BLaER1 treated with 17β-estradiol and CSF1 and Interleukin-3, amounts not matched to agents 10 nM and 100 nM (cell line): ENCODE data around the gene HBS1L.

Source experiments
- H3K27ac ChIP-seq, 11 experiments: shearing (Covaris generic); formaldehyde crosslinking; 2 replicates each; pipeline ENCODE4 v1.8.1; 2022
- H3K27me3 ChIP-seq, 11 experiments: shearing (Covaris generic); formaldehyde crosslinking; 2 replicates each; pipeline ENCODE4 v1.8.1; 2022
- H3K36me3 ChIP-seq, 11 experiments: shearing (Covaris generic); formaldehyde crosslinking; 2 replicates each; pipeline ENCODE4 v1.8.1; 2022
- H3K4me1 ChIP-seq, 10 experiments: shearing (Covaris generic); formaldehyde crosslinking; 2 replicates each; pipeline ENCODE4 v1.8.1; 2022
- H3K4me2 ChIP-seq, 11 experiments: shearing (Covaris generic); formaldehyde crosslinking; 2 replicates each; pipeline ENCODE4 v1.8.1; 2022
- H3K4me3 ChIP-seq, 10 experiments: shearing (Covaris generic); formaldehyde crosslinking; 2 replicates each; pipeline ENCODE4 v1.8.1; 2022
- H3K9ac ChIP-seq, 11 experiments: shearing (Covaris generic); formaldehyde crosslinking; 2 replicates each; pipeline ENCODE4 v1.8.1; 2022
- H3K9me3 ChIP-seq, 11 experiments: shearing (Covaris generic); formaldehyde crosslinking; replicated peaks in 1 of 11; 2 replicates each; pipeline ENCODE4 v1.8.1; 2022
- H4K20me1 ChIP-seq, 11 experiments: shearing (Covaris generic); formaldehyde crosslinking; 2 replicates each; pipeline ENCODE4 v1.8.1; 2022
- Cebpa-rat ChIP-seq, 11 experiments: shearing (Covaris generic); IDR thresholded peaks; 2 replicates each; pipeline ENCODE4 v1.8.1; 2022

Gene HBS1L

GRCh38 chr6:135022050-135022697 is 32.4 kb downstream of the HBS1L start:
- Histone ChIP-seq H3K9ac (no peak overlapping the region), H4K20me1 (peaks cover 0 to 11% (median 0%) of the 10 kb centered on the region in 11 experiments; a peak in 4 of 22 replicates)

DNA sequence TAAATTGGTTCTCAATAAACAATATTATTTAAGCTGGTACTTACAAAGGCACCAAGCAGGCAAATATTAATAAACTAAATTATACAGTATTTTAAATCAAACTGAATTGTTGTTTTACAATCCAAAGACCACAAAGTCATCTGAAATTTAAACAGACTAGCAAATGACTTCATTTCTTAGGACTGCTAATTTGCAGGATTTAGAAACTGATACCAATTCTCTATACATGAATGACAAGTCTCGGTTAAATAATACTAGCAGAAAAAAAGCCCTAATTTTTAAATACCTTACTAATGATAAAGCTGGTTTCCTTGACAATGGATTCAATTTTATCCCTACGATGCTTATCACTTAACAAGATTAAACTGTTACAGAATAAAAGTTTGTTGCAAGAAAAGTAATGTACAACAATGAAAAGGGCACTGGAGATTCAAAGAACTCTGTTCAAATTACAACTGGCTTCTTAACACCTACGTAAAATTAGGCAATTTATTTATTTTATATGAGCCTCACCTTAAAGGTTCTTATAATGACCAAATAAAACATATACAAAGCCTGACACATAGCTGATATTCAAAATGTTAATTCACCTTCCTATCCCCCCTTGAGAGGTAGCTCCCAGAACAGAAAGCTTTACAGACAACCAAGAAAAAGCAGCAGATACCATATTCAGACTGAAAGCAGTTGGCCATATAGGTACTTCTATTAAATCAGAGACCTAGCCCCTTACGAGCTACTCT is 33.1 kb downstream of the HBS1L start:
- no peak overlapping the region for H3K4me3 ChIP-seq
- H3K27ac ChIP-seq, result no peak overlapping the region
- no peak overlapping the region for H3K4me2 ChIP-seq
- peaks cover 1 to 46% (median 21%) of the 10 kb centered on the region in 11 experiments; a peak in 19 of 22 replicates for H3K36me3 ChIP-seq
- no peaks in the 10 kb centered on the region for H3K27me3 ChIP-seq
- peaks cover 0 to 18% (median 0%) of the 10 kb centered on the region in 10 experiments; a peak in 8 of 20 replicates for H3K4me1 ChIP-seq
- H3K9me3 ChIP-seq, result peaks cover 0 to 6% (median 0%) of the 10 kb centered on the region in 11 experiments; a peak in 2 of 22 replicates
- TF ChIP-seq Cebpa-rat (IDR thresholded peaks at IDR 0.05), result no peak
- no peak overlapping the region for H3K9ac ChIP-seq
- H4K20me1 ChIP-seq, result peaks cover 0 to 11% (median 0%) of the 10 kb centered on the region in 11 experiments; a peak in 4 of 22 replicates

More at GRCh38 chr6:135022050-135022697, 32.4 kb downstream of the HBS1L start:
- Histone ChIP-seq H3K9me3 (peaks cover 0 to 6% (median 0%) of the 10 kb centered on the region in 11 experiments; a peak in 2 of 22 replicates), H3K4me3 (no peak overlapping the region), H3K27me3 (no peaks in the 10 kb centered on the region), H3K4me2 (no peak overlapping the region), H3K27ac (no peak overlapping the region), H3K36me3 (peaks cover 7 to 48% (median 27%) of the 10 kb centered on the region in 11 experiments; a peak in 20 of 22 replicates), H3K4me1 (peaks cover 0 to 18% (median 0%) of the 10 kb centered on the region in 10 experiments; a peak in 8 of 20 replicates)
- TF ChIP-seq Cebpa-rat (IDR thresholded peaks at IDR 0.05), result no peak

- no peak overlapping the region for H3K4me3 ChIP-seq
- H3K9ac ChIP-seq, result no peak overlapping the region
- peaks cover 10 to 34% (median 14%) of the 10 kb centered on the region in 10 experiments for H3K4me1 ChIP-seq
- H4K20me1 ChIP-seq, result peaks cover 0 to 11% (median 0%) of the 10 kb centered on the region in 11 experiments; a peak in 2 of 22 replicates
- H3K9me3 ChIP-seq, result no peaks in the 10 kb centered on the region; a peak in 1 of 22 replicates
- TF ChIP-seq Cebpa-rat (IDR thresholded peaks at IDR 0.05), result no peak
- peak overlapping the region in 2 of 11 experiments; percentile 5 to 16; a peak in 2 of 22 replicates for H3K4me2 ChIP-seq
- H3K36me3 ChIP-seq, result peaks cover 0 to 46% (median 12%) of the 10 kb centered on the region in 11 experiments; a peak in 12 of 22 replicates
- H3K27ac ChIP-seq, result no peak overlapping the region
- no peaks in the 10 kb centered on the region for H3K27me3 ChIP-seq
Observed at GRCh38 chr6:135018941-135019340, 35.7 kb downstream of the HBS1L start.

DNA sequence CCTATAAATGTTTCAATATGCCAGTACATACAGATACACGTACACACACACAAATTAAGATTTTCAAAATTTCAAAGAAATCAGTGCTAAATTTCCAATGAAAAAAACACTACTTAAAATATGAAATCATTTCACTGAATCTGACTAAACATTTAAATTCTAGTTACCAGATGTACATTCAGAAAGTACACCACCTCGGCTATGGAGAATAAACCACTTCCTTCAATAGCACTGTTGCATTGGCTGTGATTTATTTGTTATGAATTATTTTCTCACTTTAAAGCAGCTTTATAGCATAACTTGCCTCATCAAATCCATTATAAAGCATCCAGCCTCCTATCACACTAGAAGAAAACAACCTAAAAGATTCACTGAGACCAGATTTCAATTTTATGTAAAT is 36.6 kb downstream of the HBS1L start:
- Histone ChIP-seq H3K9me3 (no peaks in the 10 kb centered on the region), H3K36me3 (peaks cover 0 to 39% (median 11%) of the 10 kb centered on the region in 11 experiments; a peak in 13 of 22 replicates), H3K4me2 (no peak overlapping the region), H3K27ac (no peak overlapping the region), H3K4me3 (no peak overlapping the region), H4K20me1 (peaks cover 0 to 11% (median 0%) of the 10 kb centered on the region in 11 experiments; a peak in 2 of 22 replicates), H3K9ac (no peak overlapping the region), H3K27me3 (no peaks in the 10 kb centered on the region), H3K4me1 (peaks cover 12 to 37% (median 18%) of the 10 kb centered on the region in 10 experiments)
- TF ChIP-seq Cebpa-rat (IDR thresholded peaks at IDR 0.05), result no peak

DNA sequence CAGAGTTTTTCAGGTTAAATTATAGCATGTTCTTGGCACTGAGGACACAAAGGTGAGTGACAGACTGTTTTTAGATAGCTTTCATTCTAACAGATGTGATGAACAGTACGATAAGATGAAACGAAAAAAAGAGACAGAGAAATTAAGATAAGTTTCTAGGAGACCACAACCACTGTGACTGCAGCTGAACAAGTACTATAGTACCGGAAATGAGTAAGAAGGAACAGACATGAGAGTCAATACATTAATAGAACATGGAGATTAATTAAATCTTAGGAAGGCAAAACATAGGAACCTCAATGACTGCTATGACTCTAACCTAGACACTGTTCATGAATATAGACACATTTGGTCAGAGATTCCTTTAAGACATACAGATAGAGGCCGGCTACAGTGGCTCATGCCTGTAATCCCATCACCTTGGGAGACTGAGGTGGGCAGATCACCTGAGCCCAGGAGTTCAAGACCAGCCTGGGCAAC is 40.2 kb downstream of the HBS1L start:
- H4K20me1 ChIP-seq, result peaks cover 0 to 11% (median 0%) of the 10 kb centered on the region in 11 experiments; a peak in 2 of 22 replicates
- peaks cover 14 to 28% (median 24%) of the 10 kb centered on the region in 10 experiments for H3K4me1 ChIP-seq
- no peaks in the 10 kb centered on the region for H3K27me3 ChIP-seq
- H3K27ac ChIP-seq, result peak overlapping the region in 10 of 11 experiments; percentile 2 to 56 (median 38); a peak in 15 of 22 replicates
- TF ChIP-seq Cebpa-rat (IDR thresholded peaks at IDR 0.05), result no peak
- peak overlapping the region in 2 of 11 experiments; percentile 13 to 18; a peak in 4 of 22 replicates for H3K9ac ChIP-seq
- H3K36me3 ChIP-seq, result peaks cover 4 to 59% (median 23%) of the 10 kb centered on the region in 11 experiments; a peak in 21 of 22 replicates
- peaks cover 0 to 17% (median 5%) of the 10 kb centered on the region in 11 experiments; a peak in 9 of 22 replicates for H3K9me3 ChIP-seq
- 0 out of 20 replicates have a peak overlapping the region, but pooled peaks of 4 of the 10 experiments have one; percentile 8 to 21 (median 14) for H3K4me3 ChIP-seq
- H3K4me2 ChIP-seq, result peak overlapping the region; percentile 32 to 65 (median 60)

DNA sequence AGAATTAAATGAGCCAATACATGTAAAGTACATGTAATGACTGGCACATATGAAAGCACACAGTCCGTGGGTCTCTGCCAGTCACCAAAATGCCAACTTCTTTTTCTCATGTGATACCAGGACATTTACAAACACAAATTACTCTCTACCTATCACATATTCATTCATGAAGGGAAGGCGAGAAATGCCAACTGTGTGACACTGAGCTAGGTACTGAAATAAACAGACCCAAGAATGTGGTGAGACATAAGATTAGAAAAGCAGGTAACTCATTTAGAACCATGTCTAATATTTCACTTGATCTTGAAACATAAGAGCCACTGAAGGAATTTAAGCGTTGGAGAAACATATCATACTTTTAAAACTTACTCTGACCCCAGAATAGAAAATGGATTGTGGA is 41.4 kb downstream of the HBS1L start:
- Histone ChIP-seq H3K9me3 (peaks cover 0 to 17% (median 5%) of the 10 kb centered on the region in 11 experiments; a peak in 9 of 22 replicates), H3K36me3 (peaks cover 4 to 55% (median 23%) of the 10 kb centered on the region in 11 experiments; a peak in 21 of 22 replicates), H3K9ac (no peak overlapping the region), H3K27me3 (no peaks in the 10 kb centered on the region), H3K4me1 (peaks cover 23 to 38% (median 32%) of the 10 kb centered on the region in 10 experiments), H4K20me1 (peaks cover 0 to 8% (median 0%) of the 10 kb centered on the region in 11 experiments; a peak in 3 of 22 replicates), H3K27ac (no peak overlapping the region), H3K4me2 (0 out of 22 replicates have a peak overlapping the region, but pooled peaks of 1 of the 11 experiments have one; percentile 58), H3K4me3 (no peak overlapping the region)
- no peak for TF ChIP-seq Cebpa-rat (IDR thresholded peaks at IDR 0.05)

DNA sequence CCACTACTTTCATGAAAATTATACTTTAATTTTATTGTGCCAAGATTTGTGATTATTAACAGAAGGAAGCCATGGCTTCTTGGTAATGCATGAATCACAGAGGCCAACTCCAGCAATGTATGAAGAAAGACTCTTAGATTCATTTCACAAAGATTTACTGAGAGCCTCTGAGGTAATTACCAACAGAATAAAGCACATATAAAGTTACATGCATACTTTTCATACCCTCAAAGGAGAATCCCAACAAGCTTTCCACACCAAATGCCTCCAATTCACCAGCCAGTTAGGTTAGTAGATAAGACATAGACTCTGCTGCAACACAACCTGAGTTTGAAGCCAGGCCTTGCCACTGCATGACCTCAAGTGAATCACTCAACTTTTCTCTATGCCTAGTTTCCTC is 41.9 kb downstream of the HBS1L start:
- no peak for TF ChIP-seq Cebpa-rat (IDR thresholded peaks at IDR 0.05)
- Histone ChIP-seq H3K9me3 (peaks cover 0 to 17% (median 5%) of the 10 kb centered on the region in 11 experiments; a peak in 9 of 22 replicates), H3K36me3 (peaks cover 4 to 55% (median 23%) of the 10 kb centered on the region in 11 experiments; a peak in 21 of 22 replicates), H3K4me3 (no peak overlapping the region), H3K9ac (no peak overlapping the region), H3K27me3 (no peaks in the 10 kb centered on the region), H3K27ac (no peak overlapping the region), H3K4me1 (peaks cover 27 to 43% (median 37%) of the 10 kb centered on the region in 10 experiments), H4K20me1 (peaks cover 0 to 11% (median 0%) of the 10 kb centered on the region in 11 experiments; a peak in 3 of 22 replicates), H3K4me2 (no peak overlapping the region)

- Histone ChIP-seq H3K4me2 (no peak overlapping the region), H3K9me3 (peaks cover 0 to 17% (median 5%) of the 10 kb centered on the region in 11 experiments; a peak in 9 of 22 replicates), H3K4me1 (peaks cover 29 to 47% (median 41%) of the 10 kb centered on the region in 10 experiments), H3K36me3 (peaks cover 4 to 55% (median 23%) of the 10 kb centered on the region in 11 experiments; a peak in 21 of 22 replicates), H4K20me1 (peaks cover 0 to 11% (median 0%) of the 10 kb centered on the region in 11 experiments; a peak in 3 of 22 replicates), H3K27me3 (no peaks in the 10 kb centered on the region), H3K4me3 (no peak overlapping the region), H3K9ac (no peak overlapping the region), H3K27ac (no peak overlapping the region)
- no peak for TF ChIP-seq Cebpa-rat (IDR thresholded peaks at IDR 0.05)
Observed at GRCh38 chr6:135012349-135012748, 42.3 kb downstream of the HBS1L start.
